Memory B cell (primary cell): ENCODE results near the gene ZNF322.

Experiments
- ATAC-seq: fragments of 150-1000 bp; cut with Tn5 transposase; 2 replicates; pipeline ENCODE4 v1.10.0; 2021; ENCODE audit warnings: low read depth, mild to moderate bottlenecking, moderate library complexity
- DNase-seq, 2 donors: peaks; one replicate each; pipeline ENCODE4 v3.0.0; 2022; ENCODE audit warnings: low spot score in 2 of 2
- H3K27ac Mint-ChIP-seq: one replicate; pipeline ENCODE4 v1.8.0; 2022; ENCODE audit warnings: mild to moderate bottlenecking, moderate library complexity, mixed read lengths
- H3K27me3 Mint-ChIP-seq: one replicate; pipeline ENCODE4 v1.8.0; 2022; ENCODE audit warnings: mixed read lengths
- H3K36me3 Mint-ChIP-seq: one replicate; pipeline ENCODE4 v1.8.0; 2022; ENCODE audit warnings: mild to moderate bottlenecking, mixed read lengths
- H3K4me1 Mint-ChIP-seq: one replicate; pipeline ENCODE4 v1.8.0; 2022; ENCODE audit warnings: mixed read lengths
- H3K4me3 Mint-ChIP-seq: one replicate; pipeline ENCODE4 v1.8.0; 2022; ENCODE audit warnings: mild to moderate bottlenecking, moderate library complexity, mixed read lengths
- H3K9me3 Mint-ChIP-seq: one replicate; pipeline ENCODE4 v1.8.0; 2022; ENCODE audit warnings: mixed read lengths

The ZNF322 gene

DNA sequence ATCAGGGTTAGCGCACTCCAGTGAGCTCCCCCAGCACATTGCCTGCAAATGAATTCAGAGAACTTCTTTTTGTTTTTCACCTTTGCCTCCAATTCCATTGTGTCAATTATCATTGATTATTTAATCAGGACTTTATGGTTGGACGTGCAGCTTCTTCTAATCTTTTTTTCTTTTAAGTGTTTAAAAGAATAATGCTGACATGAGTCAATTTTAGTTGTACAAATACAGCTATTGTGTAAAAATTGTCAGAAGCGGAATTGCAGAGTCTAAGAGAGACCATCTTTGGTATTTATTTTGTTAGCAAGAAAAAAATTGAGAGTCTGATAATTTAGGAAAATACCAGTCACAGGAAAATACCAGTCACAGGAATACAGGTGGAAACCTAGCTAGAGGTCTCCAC is 57.3 kb downstream of the ZNF322 start:
- no peak for ATAC-seq

DNA sequence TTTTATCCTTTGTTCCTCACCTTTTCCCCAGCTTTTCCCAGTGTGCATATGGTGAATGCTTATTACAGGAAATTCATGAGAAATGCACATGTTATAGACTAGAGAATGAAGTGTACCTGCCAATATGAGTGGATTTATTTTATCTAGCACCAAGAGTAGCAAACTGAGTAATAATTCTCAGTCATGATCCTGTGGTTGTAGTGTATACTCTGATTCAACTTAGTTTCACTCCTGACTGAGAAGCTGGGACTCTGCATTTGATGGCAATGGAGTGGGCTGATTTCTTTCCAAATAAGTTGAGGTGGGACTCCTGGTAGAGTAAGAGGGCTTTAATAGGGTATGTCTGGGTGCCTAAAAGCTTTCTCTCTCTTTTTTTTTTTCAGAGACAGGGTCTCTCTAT is 58.8 kb downstream of the ZNF322 start:
- DNase-seq = no peak
- no peaks in the 10 kb centered on the region for H3K27me3 Mint-ChIP-seq
- no peak for ATAC-seq
- no peak overlapping the region for H3K27ac Mint-ChIP-seq
- H3K9me3 Mint-ChIP-seq = no peaks in the 10 kb centered on the region
- no peak overlapping the region for H3K4me3 Mint-ChIP-seq
- H3K4me1 Mint-ChIP-seq = peaks cover 15% of the 10 kb centered on the region
- H3K36me3 Mint-ChIP-seq = peaks cover 8% of the 10 kb centered on the region

More for the DNA sequence above, 57.3 kb downstream of the ZNF322 start:
- Mint-ChIP-seq H3K27me3 (no peaks in the 10 kb centered on the region), H3K4me3 (no peak overlapping the region), H3K9me3 (no peaks in the 10 kb centered on the region), H3K27ac (no peak overlapping the region), H3K4me1 (peaks cover 15% of the 10 kb centered on the region), H3K36me3 (peaks cover 8% of the 10 kb centered on the region)
- DNase-seq = no peak

DNA sequence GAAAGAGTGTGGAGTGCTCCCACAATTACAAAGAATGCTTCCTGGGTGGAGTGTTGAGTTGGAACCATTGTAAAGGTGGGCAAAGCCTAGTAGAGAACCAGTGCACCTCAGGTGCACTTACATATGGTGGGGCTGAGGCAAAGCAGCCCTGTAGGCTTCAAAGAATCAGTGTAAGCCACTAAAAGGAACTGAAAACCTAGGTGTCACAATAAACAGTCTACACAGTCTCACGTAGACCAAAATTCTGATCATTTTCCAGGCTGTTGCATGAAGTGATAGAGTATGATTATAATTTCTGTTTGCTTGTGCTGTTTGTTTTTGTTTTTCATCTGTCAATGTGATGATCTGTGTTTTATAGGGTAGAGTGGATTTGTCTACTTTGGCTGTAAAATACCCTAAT is 60.0 kb downstream of the ZNF322 start:
- Mint-ChIP-seq H3K4me1 (peaks cover 15% of the 10 kb centered on the region), H3K27me3 (no peaks in the 10 kb centered on the region), H3K27ac (peak overlapping the region; percentile 45), H3K4me3 (no peak overlapping the region), H3K9me3 (no peaks in the 10 kb centered on the region), H3K36me3 (peaks cover 8% of the 10 kb centered on the region)
- ATAC-seq (no peak), DNase-seq (no peak)

DNA sequence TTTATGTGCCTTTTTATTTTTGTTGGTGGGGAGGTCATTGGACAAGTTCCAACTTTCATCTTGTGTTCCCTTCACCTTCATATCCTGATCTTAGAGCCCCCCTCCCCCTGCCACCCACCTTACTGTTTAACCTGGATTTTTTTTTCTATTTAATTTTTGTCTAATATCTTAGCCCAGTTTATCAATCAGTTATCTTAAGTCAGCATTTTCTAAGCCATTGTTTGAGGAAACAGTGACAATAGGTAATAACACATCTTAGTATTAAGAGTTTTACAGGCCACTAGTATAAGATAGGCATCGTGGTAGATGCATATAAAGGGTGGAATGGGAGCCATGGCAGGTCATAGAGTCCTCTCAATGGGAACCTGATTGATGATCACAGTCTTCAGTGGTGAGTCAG is 60.4 kb downstream of the ZNF322 start:
- ATAC-seq (no peak), DNase-seq (no peak)
- H3K27ac Mint-ChIP-seq = peak overlapping the region; percentile 45
- H3K36me3 Mint-ChIP-seq = peaks cover 8% of the 10 kb centered on the region
- H3K9me3 Mint-ChIP-seq = no peaks in the 10 kb centered on the region
- no peaks in the 10 kb centered on the region for H3K27me3 Mint-ChIP-seq
- H3K4me1 Mint-ChIP-seq = peaks cover 15% of the 10 kb centered on the region
- H3K4me3 Mint-ChIP-seq = no peak overlapping the region

DNA sequence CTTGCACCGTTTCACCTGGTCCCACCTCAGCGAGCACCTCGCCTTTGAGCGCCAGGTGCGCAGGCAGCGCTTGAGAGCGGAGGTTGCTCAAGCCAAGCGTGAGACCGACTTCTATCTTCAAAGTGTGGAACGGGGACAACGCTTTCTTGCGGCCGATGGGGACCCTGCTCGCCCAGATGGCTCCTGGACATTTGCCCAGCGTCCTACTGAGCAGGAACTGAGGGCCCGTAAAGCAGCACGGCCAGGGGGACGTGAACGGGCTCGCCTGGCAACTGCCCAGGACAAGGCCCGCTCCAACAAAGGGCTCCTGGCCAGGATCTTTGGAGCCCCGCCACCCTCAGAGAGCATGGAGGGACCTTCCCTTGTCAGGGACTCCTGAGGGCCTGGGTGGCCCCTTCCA is 61.3 kb downstream of the ZNF322 start:
- no peak for DNase-seq
- Mint-ChIP-seq H3K27ac (peak overlapping the region; percentile 87), H3K27me3 (peaks cover 4% of the 10 kb centered on the region), H3K4me1 (peaks cover 16% of the 10 kb centered on the region), H3K36me3 (peaks cover 8% of the 10 kb centered on the region), H3K4me3 (no peak overlapping the region), H3K9me3 (no peaks in the 10 kb centered on the region)
- no peak for ATAC-seq

DNA sequence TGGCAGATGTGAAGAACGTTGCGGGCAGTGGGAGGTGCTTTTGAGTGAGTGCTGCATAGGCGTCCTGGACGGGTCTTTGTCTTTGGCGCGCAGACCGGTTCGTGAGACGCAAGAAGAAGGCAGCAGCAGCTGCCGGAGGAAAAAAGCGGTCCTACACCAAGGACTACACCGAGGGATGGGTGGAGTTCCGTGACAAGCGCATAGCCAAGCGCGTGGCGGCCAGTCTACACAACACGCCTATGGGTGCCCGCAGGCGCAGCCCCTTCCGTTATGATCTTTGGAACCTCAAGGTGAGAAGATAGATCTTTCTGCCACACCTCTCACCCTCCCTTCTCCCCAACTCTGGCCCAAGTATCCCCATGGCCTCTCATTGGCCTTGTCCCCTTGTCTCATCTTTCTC is 61.7 kb downstream of the ZNF322 start:
- Mint-ChIP-seq H3K36me3 (peaks cover 8% of the 10 kb centered on the region), H3K4me3 (no peak overlapping the region), H3K27me3 (peaks cover 6% of the 10 kb centered on the region), H3K27ac (peak overlapping the region; percentile 87), H3K9me3 (no peaks in the 10 kb centered on the region), H3K4me1 (peaks cover 18% of the 10 kb centered on the region)
- DNase-seq = no peak
- no peak for ATAC-seq

DNA sequence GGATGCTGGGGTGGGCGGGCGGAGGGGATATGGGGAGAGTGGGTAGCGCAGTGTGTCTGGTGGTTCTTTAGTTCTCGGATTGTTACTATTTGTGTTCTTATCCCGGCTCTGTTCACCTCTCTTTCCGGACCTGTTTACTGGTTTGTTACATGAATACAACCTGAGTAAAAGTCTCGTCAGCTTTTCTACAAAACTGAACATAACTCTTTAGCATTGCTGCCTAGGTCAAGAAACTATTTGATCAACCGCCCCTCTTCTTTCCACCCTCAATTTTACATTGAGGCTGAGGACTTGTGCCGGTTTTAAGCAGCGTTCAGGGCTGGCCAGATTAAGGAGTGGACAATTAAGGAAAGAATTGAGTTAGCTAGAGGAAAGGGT is 62.2 kb downstream of the ZNF322 start:
- no peak overlapping the region for H3K4me3 Mint-ChIP-seq
- H3K27me3 Mint-ChIP-seq = peaks cover 6% of the 10 kb centered on the region
- no peaks in the 10 kb centered on the region for H3K9me3 Mint-ChIP-seq
- H3K36me3 Mint-ChIP-seq = peaks cover 8% of the 10 kb centered on the region
- no peak for ATAC-seq
- no peak for DNase-seq
- no peak overlapping the region for H3K27ac Mint-ChIP-seq
- peaks cover 18% of the 10 kb centered on the region for H3K4me1 Mint-ChIP-seq

DNA sequence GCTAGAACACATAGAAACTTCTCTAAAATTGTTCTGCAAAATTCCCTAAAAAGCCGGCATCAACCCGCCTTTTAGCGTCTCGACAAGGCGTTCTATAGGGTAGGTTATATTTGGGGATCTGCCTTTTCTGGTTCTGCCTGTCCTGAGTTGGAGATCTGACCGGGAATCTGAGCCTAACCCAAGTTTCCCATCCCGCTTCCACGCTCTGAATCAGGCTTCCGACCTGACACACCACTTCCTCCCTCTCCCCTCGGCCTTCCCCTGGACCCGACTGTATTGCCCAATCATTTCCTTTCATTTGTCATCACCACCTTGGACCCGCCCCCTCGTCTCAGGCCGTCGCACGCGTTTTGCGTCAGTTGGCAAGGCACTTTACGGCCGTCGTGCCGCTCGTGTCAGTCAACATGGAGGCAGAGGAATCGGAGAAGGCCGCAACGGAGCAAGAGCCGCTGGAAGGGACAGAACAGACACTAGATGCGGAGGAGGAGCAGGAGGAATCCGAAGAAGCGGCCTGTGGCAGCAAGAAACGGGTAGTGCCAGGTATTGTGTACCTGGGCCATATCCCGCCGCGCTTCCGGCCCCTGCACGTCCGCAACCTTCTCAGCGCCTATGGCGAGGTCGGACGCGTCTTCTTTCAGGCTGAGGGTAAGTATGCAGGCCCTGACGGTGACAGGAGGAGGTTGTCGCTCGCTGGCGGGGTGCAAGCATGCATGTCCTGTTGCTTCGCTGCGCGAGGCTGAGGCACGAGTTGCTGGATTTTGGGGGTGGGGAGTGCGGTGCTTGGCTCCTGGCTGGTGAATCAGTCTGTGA is 62.8 kb downstream of the ZNF322 start, which contains the start of gene ABT1:
Gene ABT1, plus strand, starts transcription at position 375 of the 810 bp plus-strand sequence. Its CDS starts 30 bp downstream, at position 405.
- Mint-ChIP-seq H3K27me3 (peaks cover 7% of the 10 kb centered on the region), H3K9me3 (no peaks in the 10 kb centered on the region), H3K36me3 (peaks cover 8% of the 10 kb centered on the region), H3K4me3 (no peak within 1 kb of the TSS), H3K27ac (no peak within 1 kb of the TSS), H3K4me1 (peaks cover 18% of the 10 kb centered on the region)
- peak; percentile 92 to 93 for DNase-seq
- ATAC-seq = peak; percentile 85

DNA sequence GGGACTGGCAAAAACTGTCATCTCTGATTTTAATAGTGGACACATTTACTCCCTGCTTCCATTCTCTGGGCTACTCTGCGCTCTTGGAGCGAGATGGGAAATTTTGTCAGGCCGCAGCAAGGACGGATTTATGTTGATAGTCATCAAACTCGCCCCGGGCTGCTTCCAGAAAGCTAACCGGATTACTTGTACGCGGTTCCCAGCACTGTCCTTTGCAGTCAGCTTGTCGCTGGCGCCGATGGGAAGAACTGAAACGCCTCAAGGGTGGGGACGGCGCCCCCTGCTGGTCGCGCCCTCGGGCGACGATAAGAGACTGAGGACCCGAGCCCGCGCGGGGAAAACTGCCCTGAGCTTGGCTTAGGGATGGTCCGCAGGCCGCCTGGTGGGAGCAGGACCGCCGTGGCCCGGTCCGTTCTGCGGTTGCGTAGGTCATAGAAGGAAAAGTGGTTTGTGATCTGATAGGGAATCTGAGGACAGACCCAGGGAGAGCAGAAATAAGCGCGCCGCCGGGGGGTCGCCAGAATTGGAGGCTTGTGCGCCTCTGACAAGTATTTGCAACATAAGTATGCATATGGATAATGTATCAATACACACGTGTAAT is 63.8 kb downstream of the ZNF322 start:
- Mint-ChIP-seq H3K9me3 (no peaks in the 10 kb centered on the region), H3K4me1 (peaks cover 18% of the 10 kb centered on the region), H3K27ac (no peak overlapping the region), H3K27me3 (peaks cover 11% of the 10 kb centered on the region), H3K4me3 (no peak overlapping the region), H3K36me3 (peaks cover 8% of the 10 kb centered on the region)
- ATAC-seq (peak; percentile 44), DNase-seq (peak; percentile 79 to 86)

DNA sequence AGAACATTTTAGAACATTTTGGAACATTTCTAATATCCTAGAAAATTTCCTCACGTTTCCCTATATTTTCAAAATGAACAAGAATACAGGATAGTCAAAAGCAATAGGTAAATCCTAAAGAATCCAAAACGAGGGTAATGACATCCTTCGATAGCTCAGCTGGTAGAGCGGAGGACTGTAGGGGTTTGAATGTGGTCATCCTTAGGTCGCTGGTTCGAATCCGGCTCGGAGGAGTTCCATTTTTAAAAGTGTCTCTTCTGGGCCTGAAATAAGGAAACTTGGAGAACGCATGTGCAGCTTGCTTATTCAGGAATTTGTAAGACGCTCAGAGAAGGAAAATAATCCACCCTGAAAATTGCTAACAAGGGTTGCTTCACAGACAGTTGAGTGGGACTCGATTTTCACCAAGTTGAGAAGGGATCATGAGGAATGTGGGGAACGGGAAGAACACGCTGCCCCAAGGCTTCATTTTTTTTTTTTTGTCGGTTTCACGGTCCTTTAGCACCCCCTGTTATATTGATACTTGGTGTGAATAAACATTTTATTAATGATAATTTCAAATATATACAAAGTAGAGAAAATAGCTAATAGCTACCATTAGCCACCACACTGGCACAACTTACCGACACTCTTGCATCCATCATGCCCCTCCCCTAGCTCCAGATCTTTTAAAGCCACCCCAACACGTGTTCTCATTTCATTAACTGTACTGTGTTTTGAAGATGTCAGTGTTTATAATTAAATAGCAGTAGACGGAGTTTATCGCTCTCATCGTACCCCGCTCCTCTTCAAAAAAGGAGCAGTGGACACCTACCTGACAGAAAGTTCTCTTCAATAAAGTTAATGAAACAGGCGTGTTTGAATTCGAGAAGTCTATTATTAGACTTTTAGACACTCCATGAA is 64.6 kb downstream of the ZNF322 start:
- Mint-ChIP-seq H3K4me3 (no peak overlapping the region), H3K36me3 (peaks cover 7% of the 10 kb centered on the region), H3K9me3 (no peaks in the 10 kb centered on the region), H3K4me1 (peaks cover 18% of the 10 kb centered on the region), H3K27me3 (peaks cover 11% of the 10 kb centered on the region), H3K27ac (no peak overlapping the region)
- no peak for DNase-seq
- ATAC-seq = no peak

DNA sequence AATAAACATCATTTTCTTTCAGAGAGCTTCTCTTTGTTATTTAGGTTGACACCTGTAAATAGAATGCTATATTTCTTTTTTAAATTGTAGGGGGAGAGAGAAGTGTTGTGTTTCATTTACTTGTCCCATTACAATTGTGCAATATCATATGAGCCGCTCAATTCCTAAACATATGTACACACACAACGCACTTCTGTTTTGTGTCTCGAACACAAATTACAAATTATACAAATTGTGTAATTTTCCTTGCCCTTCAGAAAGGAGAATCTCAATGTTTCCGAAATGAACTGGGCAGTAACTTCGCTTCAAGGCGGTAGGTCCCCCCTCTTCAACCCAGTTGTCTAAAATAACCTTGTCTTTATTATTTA is 65.4 kb downstream of the ZNF322 start:
- peaks cover 13% of the 10 kb centered on the region for H3K4me1 Mint-ChIP-seq
- H3K27ac Mint-ChIP-seq = no peak overlapping the region
- ATAC-seq (no peak), DNase-seq (no peak)
- peaks cover 3% of the 10 kb centered on the region for H3K36me3 Mint-ChIP-seq
- no peak overlapping the region for H3K4me3 Mint-ChIP-seq
- H3K27me3 Mint-ChIP-seq = peaks cover 13% of the 10 kb centered on the region
- H3K9me3 Mint-ChIP-seq = no peaks in the 10 kb centered on the region

DNA sequence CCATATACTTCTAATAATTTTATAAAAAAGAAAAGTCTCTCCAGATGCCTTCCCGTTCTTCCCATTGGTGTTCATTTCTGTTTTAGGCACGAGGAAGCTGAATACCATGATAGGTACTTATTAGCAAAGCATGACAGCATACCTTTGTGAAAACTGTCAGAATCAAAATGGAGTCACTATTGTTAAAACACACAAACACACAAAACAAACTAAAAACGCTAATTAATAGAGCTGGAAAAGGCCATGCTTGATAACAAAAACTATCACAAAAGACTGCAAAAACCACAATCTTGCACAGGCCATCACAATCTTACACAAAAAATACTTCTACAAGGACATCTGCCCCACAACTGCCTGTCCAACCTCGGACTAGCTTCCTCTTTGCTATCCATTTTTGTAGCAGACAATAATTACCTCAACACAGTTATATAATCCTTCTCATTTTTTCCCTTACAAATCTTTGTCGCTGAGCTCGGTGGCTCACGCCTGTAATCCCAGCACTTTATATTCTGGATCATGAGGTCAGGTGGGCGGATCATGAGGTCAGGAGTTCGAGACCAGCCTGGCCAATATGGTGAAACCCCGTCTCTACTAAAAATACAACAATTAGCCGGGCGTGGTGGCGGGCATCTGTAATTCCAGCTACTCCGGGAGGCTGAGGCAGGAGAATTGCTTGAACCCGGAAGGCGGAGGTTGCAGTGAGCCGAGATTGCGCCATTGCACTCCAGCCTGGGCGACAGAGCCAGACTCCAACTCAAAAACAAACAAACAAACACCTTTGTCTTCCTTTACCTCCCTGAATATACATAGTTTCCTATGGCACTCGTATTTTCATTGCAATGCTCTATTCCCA is 66.0 kb downstream of the ZNF322 start:
- peaks cover 14% of the 10 kb centered on the region for H3K27me3 Mint-ChIP-seq
- no peak overlapping the region for H3K27ac Mint-ChIP-seq
- peaks cover 3% of the 10 kb centered on the region for H3K36me3 Mint-ChIP-seq
- DNase-seq (no peak), ATAC-seq (no peak)
- no peaks in the 10 kb centered on the region for H3K9me3 Mint-ChIP-seq
- H3K4me3 Mint-ChIP-seq = no peak overlapping the region
- peaks cover 11% of the 10 kb centered on the region for H3K4me1 Mint-ChIP-seq

DNA sequence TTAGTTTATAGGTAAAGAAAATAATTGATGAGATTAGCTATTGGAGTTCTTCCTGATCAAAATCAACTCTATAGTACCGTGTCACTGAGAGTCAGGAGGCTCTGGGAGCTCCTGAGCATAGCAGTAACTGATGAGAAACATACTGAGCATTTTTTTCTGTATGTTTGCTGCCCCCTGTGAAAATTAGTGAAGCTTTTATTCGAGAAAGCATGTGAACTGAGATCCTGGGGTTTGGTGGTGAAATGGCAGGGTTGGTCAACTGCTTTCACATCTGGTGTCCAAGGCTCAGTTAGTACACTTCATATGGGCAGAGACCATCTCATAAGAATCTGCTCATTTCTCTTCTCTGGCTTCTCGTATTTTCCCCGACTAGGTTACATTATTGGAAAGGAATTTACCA is 66.9 kb downstream of the ZNF322 start:
- Mint-ChIP-seq H3K4me3 (no peak overlapping the region), H3K27ac (no peak overlapping the region), H3K4me1 (peaks cover 4% of the 10 kb centered on the region), H3K27me3 (peaks cover 14% of the 10 kb centered on the region), H3K9me3 (no peaks in the 10 kb centered on the region), H3K36me3 (no peaks in the 10 kb centered on the region)
- no peak for ATAC-seq
- no peak for DNase-seq
